C4-2B (cell line): ENCODE results near the gene GALNT9.

Experiments
- ZFX ChIP-seq: fragments of 450-650 bp; IDR thresholded peaks from 2 replicates; pipeline ENCODE4 v1.6.1; 2017
- TF ChIP-seq, protein P1 (sequence below): fragments of 450-650 bp; conservative IDR thresholded peaks from 2 replicates; pipeline ENCODE4 v1.5.1; 2017; ENCODE audit warnings: mild to moderate bottlenecking

DNA sequence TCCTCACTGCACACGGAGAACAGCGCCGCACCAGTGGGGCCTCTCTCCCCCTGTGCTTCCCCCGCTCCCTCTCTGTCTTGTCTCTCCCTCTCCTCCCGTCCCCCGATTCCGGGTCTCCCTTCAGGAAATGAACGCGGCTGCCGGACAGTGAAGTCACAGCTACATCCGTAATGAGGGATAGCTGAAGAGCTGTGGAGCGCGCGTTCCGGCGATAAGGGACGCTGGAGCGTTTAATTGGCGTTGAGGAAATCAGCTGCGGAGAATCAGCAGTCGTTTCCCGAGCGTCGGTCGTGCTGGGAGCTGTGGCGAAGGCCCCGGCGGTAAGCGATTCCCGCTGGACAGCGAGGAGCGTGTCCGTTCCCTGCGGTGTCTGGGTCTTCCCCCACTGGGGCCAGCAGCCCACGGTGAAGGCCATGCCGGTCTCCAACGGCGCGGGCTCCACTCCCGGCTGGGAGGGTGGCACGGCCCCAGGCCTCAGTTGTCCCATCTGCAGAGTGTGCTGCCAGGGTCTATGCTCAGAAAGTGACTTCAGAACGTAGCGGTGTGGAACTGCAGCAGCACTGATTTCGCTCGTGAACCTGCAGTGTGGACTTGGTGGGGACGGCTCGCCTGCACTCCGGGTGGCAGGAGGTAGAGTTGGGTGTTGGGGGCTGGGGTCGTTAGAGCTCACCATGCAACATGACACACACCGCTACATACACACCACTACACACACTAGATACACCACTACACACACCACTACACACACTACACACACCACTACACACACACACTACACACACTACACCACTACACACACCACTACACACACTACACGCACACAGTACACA is 174.2 kb downstream of the GALNT9 start:
- TF ChIP-seq, protein P1, sequence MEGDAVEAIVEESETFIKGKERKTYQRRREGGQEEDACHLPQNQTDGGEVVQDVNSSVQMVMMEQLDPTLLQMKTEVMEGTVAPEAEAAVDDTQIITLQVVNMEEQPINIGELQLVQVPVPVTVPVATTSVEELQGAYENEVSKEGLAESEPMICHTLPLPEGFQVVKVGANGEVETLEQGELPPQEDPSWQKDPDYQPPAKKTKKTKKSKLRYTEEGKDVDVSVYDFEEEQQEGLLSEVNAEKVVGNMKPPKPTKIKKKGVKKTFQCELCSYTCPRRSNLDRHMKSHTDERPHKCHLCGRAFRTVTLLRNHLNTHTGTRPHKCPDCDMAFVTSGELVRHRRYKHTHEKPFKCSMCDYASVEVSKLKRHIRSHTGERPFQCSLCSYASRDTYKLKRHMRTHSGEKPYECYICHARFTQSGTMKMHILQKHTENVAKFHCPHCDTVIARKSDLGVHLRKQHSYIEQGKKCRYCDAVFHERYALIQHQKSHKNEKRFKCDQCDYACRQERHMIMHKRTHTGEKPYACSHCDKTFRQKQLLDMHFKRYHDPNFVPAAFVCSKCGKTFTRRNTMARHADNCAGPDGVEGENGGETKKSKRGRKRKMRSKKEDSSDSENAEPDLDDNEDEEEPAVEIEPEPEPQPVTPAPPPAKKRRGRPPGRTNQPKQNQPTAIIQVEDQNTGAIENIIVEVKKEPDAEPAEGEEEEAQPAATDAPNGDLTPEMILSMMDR = no peak
- no peak for TF ChIP-seq ZFX
